Common myeloid progenitor, CD34-positive (primary cell): ENCODE data around the gene ACO2.

Experiments used
- CTCF ChIA-PET: fragments of 350-600 bp; sonication (Branson Sonifier 250); formaldehyde crosslinking; loops from one replicate; lab custom pipeline; 2021; ENCODE audit warnings: antibody characterized with exemption; lab: Charles Lee
- POLR2A ChIA-PET: fragments of 350-600 bp; sonication (Branson Sonifier 250); formaldehyde crosslinking; loops from one replicate; lab custom pipeline; 2021; ENCODE audit warnings: antibody characterized with exemption; lab: Charles Lee
- DNase-seq, 3 donors: peaks; one replicate each; pipeline versions ENCODE4 v3.0.0 to v3.0.0-alpha.2; 2013
- H3K27ac ChIP-seq, 2 experiments: 1 replicate in 1 of 2; 2 replicates in 1 of 2; pipeline ENCODE4 v1.7.0; 2013; ENCODE audit warnings: inconsistent platforms in 2 of 2, low read length in 2 of 2, mild to moderate bottlenecking in 2 of 2, low read depth in 1 of 2, moderate library complexity in 1 of 2; ENCODE audit not compliant: severe bottlenecking in 2 of 2, insufficient read depth in 1 of 2, poor library complexity in 1 of 2
- H3K27me3 ChIP-seq, 5 experiments: replicated peaks in 2 of 5; 1 replicate in 3 of 5; 2 replicates in 2 of 5; pipeline versions ENCODE4 v1.6.1 to v1.7.0; 2013; ENCODE audit warnings: low read length in 4 of 5, mild to moderate bottlenecking in 2 of 5, moderate library complexity in 2 of 5, inconsistent platforms in 1 of 5; ENCODE audit not compliant: insufficient read depth in 5 of 5, control insufficient read depth in 4 of 5
- H3K36me3 ChIP-seq, 4 experiments: 1 replicate in 2 of 4; 2 replicates in 2 of 4; pipeline versions ENCODE4 v1.6.1 to v1.7.0; 2013; ENCODE audit warnings: low read length in 3 of 4, control low read depth in 1 of 4, mild to moderate bottlenecking in 1 of 4; ENCODE audit not compliant: control insufficient read depth in 4 of 4, insufficient read depth in 4 of 4
- H3K4me1 ChIP-seq, 4 experiments: 1 replicate in 3 of 4; 2 replicates in 1 of 4; pipeline versions ENCODE4 v1.6.1 to v1.7.1; 2013; ENCODE audit warnings: low read length in 3 of 4, mild to moderate bottlenecking in 3 of 4, control low read depth in 1 of 4, inconsistent platforms in 1 of 4, moderate library complexity in 1 of 4; ENCODE audit not compliant: control insufficient read depth in 4 of 4, insufficient read depth in 4 of 4; ENCODE audit errors: control extremely low read depth in 1 of 4
- H3K4me3 ChIP-seq, 7 experiments: 1 replicate in 4 of 7; 2 replicates in 3 of 7; pipeline versions ENCODE4 v1.5.1 to v1.7.0; 2013; ENCODE audit warnings: mild to moderate bottlenecking in 7 of 7, low read length in 6 of 7, moderate library complexity in 6 of 7, inconsistent platforms in 2 of 7, low read depth in 2 of 7, control low read depth in 1 of 7; ENCODE audit not compliant: insufficient read depth in 4 of 7, control insufficient read depth in 1 of 7; ENCODE audit errors: extremely low read depth in 1 of 7
- H3K9me3 ChIP-seq, 5 experiments: 1 replicate in 4 of 5; 2 replicates in 1 of 5; pipeline versions ENCODE4 v1.6.1 to v1.7.1; 2013; ENCODE audit warnings: low read length in 4 of 5, mild to moderate bottlenecking in 2 of 5, inconsistent platforms in 1 of 5, low read depth in 1 of 5, moderate library complexity in 1 of 5; ENCODE audit not compliant: control insufficient read depth in 4 of 5, insufficient read depth in 2 of 5; ENCODE audit errors: control extremely low read depth in 1 of 5
- WGBS: methylation state at CpG from one replicate; pipeline ENCODE4 v1.1.5; 2013; ENCODE audit not compliant: insufficient coverage; 5-methylcytosine and 5-hydroxymethylcytosine counted together

ACO2 gene

DNA sequence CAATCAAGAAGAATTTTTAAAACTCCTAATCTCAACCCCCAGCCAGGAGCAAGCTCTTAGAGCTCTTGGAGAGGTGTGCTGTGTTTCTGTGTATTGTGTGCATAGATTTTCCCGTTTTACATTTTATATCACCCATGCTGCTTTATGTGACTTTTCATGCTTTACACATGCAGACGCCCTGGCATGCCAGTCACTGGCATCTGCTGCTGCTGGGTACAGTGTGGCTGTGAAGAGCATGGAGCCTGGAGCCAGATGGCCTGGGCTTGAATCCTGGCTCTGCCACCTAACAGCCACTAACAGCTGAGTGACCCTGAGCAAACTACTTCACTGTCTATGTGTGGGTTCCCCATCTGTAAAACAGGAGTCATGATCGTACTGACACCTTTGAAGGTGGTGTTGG is 52.2 kb downstream of the ACO2 start:
- Histone ChIP-seq H3K9me3 (no peaks in the 10 kb centered on the region), H3K27ac (no peak overlapping the region), H3K4me1 (peaks cover 0 to 15% (median 14%) of the 10 kb centered on the region in 4 experiments), H3K4me3 (no peak overlapping the region), H3K36me3 (peaks cover 4 to 77% (median 34%) of the 10 kb centered on the region in 4 experiments), H3K27me3 (no peaks in the 10 kb centered on the region)
- no peak for DNase-seq
- 100% methylated on average over 1 of the region's 3 CpGs for WGBS
- CTCF ChIA-PET = interaction anchor here (1.1 to 1.2 kb wide), 2 partner anchors 13 to 117 kb away, joined by 3 to 6 read pairs; no protein-coding TSS in a partner anchor
- POLR2A ChIA-PET = no interaction called here

GRCh38 chr22:41522813-41523212 is 53.9 kb downstream of the ACO2 start:
- ChIA-PET POLR2A (no interaction called here), CTCF (interaction anchor here (1.1 kb wide), 1 partner anchor 114 kb away, joined by 3 read pairs; no protein-coding TSS in a partner anchor)
- H3K4me3 ChIP-seq = no peak overlapping the region
- H3K9me3 ChIP-seq = no peaks in the 10 kb centered on the region
- H3K27me3 ChIP-seq = no peaks in the 10 kb centered on the region
- H3K36me3 ChIP-seq = peaks cover 7 to 78% (median 39%) of the 10 kb centered on the region in 4 experiments
- H3K4me1 ChIP-seq = peaks cover 0 to 15% (median 14%) of the 10 kb centered on the region in 4 experiments
- H3K27ac ChIP-seq = peak overlapping the region in 1 of 2 experiments; percentile 58
- WGBS = 96% methylated on average over 9 of the region's 9 CpGs
- DNase-seq = no peak

- Histone ChIP-seq H3K4me1 (peaks cover 0 to 15% (median 14%) of the 10 kb centered on the region in 4 experiments), H3K27me3 (no peaks in the 10 kb centered on the region), H3K9me3 (no peaks in the 10 kb centered on the region), H3K4me3 (no peak overlapping the region), H3K27ac (peak overlapping the region in 1 of 2 experiments; percentile 58), H3K36me3 (peaks cover 9 to 79% (median 39%) of the 10 kb centered on the region in 4 experiments)
- WGBS = 86% methylated on average over 11 of the region's 21 CpGs
- ChIA-PET CTCF (interaction anchor here (1.1 to 5.9 kb wide), 4 partner anchors 18 to 120 kb away, joined by 3 to 76 read pairs (median 4); no protein-coding TSS in a partner anchor), POLR2A (no interaction called here)
- peak in 1 of 3 donors; percentile 8 for DNase-seq
Measured at GRCh38 chr22:41523464-41524221, 54.7 kb downstream of the ACO2 start.

DNA sequence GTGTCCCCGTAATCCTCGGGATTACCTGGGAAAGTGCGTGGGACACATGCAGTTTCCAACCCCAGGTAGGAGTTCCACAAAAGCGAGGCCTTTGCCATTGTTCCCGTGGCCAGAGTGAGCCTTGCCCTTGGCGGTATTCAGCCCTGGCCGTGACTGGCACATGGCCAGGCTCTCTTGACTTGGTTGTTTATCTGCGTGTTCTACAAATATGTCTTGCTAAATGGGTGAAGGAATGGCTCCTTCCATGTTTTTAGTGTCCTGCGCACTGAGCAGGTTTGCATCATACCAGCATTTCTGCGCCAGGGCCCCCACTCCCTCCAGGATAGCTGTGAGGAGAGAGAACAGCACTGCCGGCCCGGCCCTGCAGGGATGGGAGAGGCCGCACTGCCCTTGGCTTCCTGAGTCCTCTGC is 55.3 kb downstream of the ACO2 start:
- DNase-seq = no peak
- ChIA-PET CTCF (interaction anchor here (1.1 to 5.9 kb wide), 4 partner anchors 19 to 121 kb away, joined by 3 to 76 read pairs (median 4); no protein-coding TSS in a partner anchor), POLR2A (interaction anchor here (1.2 to 1.5 kb wide), 2 partner anchors 78 to 123 kb away, joined by 3 read pairs; partner anchors contain the start of gene TOB2)
- Histone ChIP-seq H3K4me3 (peak overlapping the region in 2 of 7 experiments; percentile 20 to 48), H3K36me3 (peaks cover 11 to 79% (median 43%) of the 10 kb centered on the region in 4 experiments), H3K27ac (peak overlapping the region in 1 of 2 experiments; percentile 58), H3K9me3 (no peaks in the 10 kb centered on the region), H3K27me3 (no peaks in the 10 kb centered on the region), H3K4me1 (peaks cover 0 to 15% (median 14%) of the 10 kb centered on the region in 4 experiments)
- 83% methylated on average over 12 of the region's 13 CpGs for WGBS

DNA sequence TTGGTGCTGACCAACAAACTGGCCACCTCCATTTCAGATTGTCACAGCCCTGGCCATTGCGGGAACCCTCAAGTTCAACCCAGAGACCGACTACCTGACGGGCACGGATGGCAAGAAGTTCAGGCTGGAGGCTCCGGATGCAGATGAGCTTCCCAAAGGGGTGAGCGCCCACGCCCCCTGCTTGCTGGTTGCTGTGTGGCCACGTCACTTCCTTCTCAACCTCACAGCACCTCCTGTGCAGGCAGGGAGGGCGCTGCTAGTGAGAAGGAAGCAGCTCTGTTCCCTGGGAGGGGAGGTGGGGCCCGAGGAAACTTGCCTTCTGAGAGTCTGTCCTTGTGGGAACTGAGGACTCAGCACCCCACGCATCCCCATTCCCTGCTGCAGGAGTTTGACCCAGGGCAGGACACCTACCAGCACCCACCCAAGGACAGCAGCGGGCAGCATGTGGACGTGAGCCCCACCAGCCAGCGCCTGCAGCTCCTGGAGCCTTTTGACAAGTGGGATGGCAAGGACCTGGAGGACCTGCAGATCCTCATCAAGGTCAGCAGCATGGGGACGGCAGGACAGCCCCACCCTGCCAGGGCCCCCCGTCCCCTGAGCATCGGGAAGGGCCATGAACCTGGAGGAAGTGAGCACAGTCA is 56.0 kb downstream of the ACO2 start:
- ChIA-PET POLR2A (interaction anchor here (1.2 to 1.5 kb wide), 2 partner anchors 78 to 123 kb away, joined by 3 read pairs; partner anchors contain the start of gene TOB2), CTCF (interaction anchor here (0.9 to 5.9 kb wide), 7 partner anchors 10 to 121 kb away, joined by 3 to 76 read pairs (median 3); no protein-coding TSS in a partner anchor)
- Histone ChIP-seq H3K4me3 (peak overlapping the region in 2 of 7 experiments; percentile 20 to 48), H3K4me1 (peaks cover 0 to 15% (median 14%) of the 10 kb centered on the region in 4 experiments), H3K27me3 (no peaks in the 10 kb centered on the region), H3K27ac (peak overlapping the region in 1 of 2 experiments; percentile 58), H3K9me3 (no peaks in the 10 kb centered on the region), H3K36me3 (peaks cover 11 to 79% (median 45%) of the 10 kb centered on the region in 4 experiments)
- 21% methylated on average over 10 of the region's 17 CpGs for WGBS
- peak; percentile 83 to 94 (median 91) for DNase-seq

DNA sequence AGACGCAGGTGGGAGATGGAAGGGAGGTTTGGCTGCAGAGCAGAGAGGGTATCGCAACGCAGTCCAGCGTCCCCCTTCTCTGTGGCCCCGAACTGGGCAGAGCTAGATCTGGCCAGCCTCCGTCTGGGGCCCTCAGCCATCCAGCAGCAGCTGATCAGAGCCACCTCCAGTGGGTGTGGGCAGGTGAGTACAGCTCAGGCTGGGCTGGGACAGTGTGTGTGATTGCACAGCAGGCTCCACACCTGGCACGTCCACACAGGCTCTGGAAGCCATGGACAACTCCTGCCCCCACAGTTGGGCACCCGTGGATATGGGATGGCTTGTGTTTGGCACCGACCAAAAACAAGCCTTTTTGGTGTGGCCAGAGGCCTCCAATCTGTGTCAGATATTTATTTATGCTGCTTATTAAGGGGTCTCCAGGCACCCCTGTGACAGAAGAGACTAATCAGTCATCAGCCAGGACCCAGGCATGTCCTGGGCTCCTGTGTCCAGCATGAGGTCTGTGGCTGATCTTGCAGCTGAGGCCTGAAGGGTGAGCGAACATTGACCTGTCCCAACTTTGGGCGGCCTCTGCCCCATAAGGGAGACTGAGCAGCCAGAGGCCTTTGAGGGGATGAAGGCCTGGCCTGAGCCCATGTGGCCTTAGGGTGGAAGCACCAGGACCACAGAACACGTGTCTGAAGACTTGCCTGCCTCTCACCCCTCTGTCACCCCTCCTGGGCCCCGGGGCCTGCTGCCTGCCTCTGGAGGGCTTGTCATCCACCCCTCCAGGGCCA is 56.7 kb downstream of the ACO2 start:
- Histone ChIP-seq H3K9me3 (no peaks in the 10 kb centered on the region), H3K4me3 (no peak overlapping the region), H3K36me3 (peaks cover 13 to 83% (median 49%) of the 10 kb centered on the region in 4 experiments), H3K27ac (peak overlapping the region in 1 of 2 experiments; percentile 39), H3K27me3 (no peaks in the 10 kb centered on the region), H3K4me1 (peaks cover 0 to 15% (median 14%) of the 10 kb centered on the region in 4 experiments)
- DNase-seq = no peak
- ChIA-PET CTCF (interaction anchor here (0.9 to 5.9 kb wide), 9 partner anchors 11 to 128 kb away, joined by 3 to 76 read pairs (median 3); no protein-coding TSS in a partner anchor), POLR2A (interaction anchor here (1.2 to 1.5 kb wide), 2 partner anchors 79 to 124 kb away, joined by 3 read pairs; partner anchors contain the start of gene TOB2)
- WGBS = 95% methylated on average over 13 of the region's 13 CpGs
